ENCODE data around the gene SLC9B2.
A peak's percentile ranks its signal among the peaks of the same experiment; 100 is the strongest.

Gene SLC9B2

DNA sequence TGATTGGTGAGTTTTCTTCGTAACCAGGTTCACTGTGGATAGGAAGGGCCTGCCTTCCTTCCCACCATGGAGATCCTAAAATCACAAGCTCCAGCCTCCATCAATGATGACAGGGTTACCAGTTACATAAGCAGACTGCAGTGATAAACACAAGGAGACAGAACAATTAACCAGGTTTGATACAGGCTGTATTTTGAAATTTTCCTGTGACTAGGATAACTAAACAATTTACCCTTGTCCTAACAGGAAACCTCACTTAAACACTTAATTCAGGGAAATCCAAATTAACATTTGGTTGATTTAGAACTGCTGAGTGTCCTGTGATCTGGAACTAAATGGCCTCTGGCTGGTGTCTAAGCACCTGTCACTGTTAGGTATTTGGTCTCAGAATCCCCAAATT lies 3.1 kb upstream of the SLC9B2 start:
- Histone ChIP-seq H3K27ac (no peak overlapping the region), H3K4me3 (no peak overlapping the region)

DNA sequence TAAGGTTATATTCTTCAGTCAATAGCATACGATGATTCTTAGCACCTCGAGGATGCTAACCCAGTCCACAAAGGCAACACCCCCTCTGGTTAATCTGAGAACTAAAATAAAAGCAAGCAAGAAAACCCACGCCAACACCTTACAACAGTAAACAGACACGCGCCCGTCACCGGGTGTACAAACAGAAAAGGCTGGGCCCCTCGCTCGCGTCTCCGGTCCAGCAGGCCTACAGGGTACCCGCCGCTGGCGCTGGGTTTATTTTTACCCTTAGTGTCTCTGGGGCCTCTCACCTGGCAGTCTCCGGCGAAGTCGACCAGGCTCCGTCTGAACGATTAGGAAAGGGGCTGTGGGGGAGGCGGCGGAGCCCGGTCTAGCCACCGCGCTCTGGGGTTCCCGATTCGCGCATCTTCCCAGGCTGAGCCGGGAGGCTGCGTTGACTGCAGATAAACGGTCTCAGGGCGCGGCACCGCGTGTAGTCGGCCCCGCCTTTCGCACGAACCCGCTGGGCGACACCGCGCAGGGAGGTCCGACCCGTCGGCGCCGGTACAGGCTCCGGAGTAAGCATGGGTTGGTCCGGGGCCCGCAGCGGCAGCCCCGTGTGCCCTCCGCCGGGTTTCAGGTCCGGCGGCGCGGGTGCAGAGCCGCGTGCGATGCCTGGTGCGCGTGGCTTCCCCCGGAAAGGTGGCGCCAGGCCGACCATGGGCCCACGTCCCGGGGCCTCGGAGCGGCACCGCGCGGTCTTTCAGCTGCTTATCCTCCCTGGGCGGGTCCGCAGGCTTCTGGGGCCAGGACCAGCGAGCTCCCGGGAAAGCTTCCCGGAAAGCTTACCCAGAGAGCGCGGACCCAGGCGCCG lies 441 bp downstream of the SLC9B2 start:
- H3K27ac ChIP-seq, result peak overlapping the region; percentile 66 to 97 (median 87)
- H3K4me3 ChIP-seq, result peak overlapping the region; percentile 62 to 89 (median 81)

DNA sequence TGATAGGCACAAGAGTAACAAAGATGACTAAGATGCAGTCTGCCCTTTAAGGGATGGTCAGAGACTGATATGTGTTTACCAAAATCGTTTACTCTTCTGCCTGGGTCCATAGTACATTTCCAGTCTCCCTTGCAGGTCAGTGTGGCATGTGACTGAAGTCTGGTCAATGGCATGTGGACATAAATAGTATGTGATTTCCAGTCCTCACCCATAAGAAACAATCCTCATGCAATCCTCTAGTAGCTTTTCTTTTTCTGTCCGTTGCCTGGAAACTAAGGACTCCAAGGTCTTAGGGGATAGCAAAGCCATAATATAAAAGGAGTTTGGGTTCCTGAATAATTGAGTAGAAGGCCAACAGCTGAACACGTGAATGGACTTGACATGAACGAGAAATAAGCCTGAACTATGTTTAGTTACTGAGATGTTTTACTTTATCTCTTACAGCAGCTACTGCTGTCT lies 1.1 kb downstream of the SLC9B2 start:
- H3K27ac ChIP-seq, result peak overlapping the region in 15 of 21 experiments; percentile 76 to 97 (median 89)

DNA sequence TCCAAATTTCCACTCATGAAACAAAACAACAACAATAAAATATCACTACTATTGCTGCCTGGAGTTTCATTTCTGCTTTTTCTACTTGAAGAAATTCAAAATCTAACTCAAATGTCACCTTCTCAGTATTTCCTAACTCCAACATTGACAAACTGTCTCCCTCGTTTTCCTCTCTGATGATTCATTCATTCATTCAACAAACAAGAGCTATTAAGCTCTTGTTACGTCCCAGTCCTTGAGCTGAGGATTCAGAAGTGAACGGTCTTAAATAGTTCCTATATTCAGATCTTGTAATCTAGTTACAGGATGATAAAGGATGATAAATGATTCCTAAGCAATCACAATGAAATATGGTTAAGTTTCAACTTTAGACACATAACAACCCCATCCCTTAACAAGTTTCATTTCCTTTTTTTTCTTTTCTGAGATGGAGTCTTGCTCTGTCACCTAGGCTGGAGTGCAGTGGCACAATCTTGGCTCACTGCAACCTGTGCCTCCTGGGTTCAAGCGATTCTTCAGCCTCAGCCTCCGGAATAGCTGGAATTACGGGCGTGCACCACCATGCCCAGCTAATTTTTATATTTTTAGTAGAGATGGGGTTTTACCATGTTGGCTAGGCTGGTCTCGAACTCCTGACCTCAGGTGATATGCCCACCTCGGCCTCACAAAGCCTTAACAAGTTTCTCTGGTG lies 1.7 kb downstream of the SLC9B2 start:
- H3K4me3 ChIP-seq, result no peak overlapping the region
- peak overlapping the region in 2 of 21 experiments; percentile 89 to 95 for H3K27ac ChIP-seq

More for the DNA sequence above, 1.1 kb downstream of the SLC9B2 start:
- H3K4me3 ChIP-seq, result peak overlapping the region; percentile 62 to 89 (median 81)

DNA sequence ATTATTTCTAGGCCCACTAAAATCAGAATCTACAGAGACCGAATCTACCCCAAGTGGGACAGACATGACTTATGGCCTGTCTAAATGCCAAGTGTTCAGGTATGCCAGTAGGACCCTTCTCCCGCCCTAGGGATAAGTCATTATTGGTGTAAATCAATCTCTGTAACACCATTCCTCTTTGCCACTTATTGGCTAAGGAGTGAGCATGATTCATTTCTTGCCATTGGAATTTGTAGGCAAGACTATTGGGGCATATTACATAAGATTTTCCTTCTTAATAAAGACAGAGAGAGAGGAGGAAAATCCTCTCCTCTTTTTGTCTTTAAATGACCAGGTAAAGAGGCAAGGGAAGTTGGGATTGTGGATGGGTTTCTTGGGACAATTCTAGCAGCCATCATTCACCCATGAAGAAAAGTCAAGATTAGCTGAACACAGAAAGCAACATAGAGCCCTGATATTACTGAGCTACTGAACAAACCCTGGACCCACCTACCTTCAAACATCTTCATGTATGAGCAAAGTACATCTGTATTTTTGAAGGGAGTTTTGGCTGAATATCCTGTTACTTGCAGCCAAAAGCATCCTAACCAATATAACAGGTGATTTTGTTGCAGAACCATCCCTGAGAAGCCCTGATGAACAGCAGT lies 2.6 kb downstream of the SLC9B2 start:
- H3K27ac ChIP-seq, result no peak overlapping the region
- H3K4me3 ChIP-seq, result no peak overlapping the region

DNA sequence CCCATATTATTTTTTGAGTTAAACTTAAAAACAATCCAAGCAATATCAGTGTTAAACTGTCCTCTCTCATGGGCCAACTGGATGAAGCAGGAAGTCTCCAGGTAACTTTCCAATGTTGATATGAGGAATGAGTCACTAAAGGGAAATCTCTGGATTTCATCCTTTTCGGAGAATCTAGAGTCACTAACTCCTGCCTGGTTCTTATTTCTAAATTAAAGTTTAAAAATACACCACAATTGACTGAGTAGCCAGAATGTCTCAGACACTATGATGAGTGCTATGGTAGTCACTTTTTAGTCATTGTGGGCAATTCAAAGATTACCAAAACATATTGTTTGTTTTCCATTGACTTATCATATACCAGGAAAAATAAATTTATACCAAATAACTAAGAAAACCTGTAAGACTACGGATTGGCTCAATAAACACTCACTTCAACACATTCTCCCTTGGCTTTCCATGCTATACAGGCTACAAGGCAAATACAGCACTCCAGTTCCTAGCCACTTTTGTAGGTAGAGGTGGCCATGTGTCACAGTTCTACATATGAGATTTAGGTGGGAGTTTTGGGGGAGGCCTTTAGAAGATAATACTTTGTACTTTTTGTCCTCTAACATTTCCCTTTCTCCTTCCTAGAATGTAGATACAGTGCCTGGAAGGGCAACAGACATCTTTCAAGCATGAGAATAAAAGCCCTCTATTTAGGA lies 8.6 kb downstream of the SLC9B2 start:
- H3K27ac ChIP-seq, result no peak overlapping the region
- no peak overlapping the region for H3K4me3 ChIP-seq

DNA sequence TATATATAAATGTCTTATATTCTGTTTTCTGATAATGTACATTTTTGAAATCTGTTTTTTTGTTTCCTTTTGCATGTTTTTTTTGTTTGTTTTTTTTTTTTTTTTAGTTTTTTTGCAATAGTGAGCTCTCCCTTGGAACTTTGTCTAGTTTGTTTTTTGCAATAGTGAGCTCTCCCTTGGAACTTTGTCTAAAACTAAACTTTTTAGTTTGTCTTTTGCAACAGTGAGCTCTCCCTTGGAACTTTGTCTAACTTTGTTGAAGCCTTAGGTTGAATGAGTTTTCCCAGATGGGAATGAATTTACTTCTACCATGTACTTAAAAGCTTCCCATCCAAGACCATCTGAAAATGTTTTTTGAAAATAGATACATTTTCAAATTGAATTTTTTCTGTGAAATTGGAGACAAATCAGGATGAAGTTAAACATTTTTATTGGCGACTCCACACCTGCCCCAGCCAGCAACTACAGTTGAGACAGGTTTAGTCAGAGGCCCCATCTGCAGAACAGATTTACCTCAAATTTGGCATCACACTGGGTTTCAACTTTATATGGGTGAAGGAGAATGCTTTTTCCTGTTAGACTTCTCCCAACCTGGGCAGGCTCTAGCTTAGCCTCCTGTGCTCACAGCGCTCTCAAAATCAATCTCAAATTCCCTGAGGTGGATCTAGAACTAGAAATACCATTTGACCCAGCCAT lies 16.0 kb downstream of the SLC9B2 start:
- Histone ChIP-seq H3K4me3 (no peak overlapping the region), H3K27ac (no peak overlapping the region)

DNA sequence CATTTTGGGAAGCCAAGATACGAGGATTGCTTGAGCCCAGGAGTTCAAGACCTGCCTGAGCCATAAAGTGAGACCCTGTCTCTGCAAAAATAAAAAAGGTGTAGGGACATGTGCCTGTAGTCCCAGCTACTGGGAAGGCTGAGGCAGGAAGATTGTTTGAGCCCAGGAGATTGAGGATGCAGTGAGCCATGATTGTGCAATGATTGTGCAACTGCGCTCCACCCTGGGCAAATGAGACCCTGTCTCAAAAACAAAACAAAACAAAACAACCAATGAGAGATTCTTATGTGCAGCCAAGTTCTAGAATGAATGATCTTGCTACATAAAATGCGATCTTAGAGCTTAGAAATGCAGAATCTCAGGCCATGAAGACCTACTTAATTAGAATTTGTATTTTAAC lies 22.5 kb downstream of the SLC9B2 start:
- Histone ChIP-seq H3K27ac (no peak overlapping the region), H3K4me3 (no peak overlapping the region)

DNA sequence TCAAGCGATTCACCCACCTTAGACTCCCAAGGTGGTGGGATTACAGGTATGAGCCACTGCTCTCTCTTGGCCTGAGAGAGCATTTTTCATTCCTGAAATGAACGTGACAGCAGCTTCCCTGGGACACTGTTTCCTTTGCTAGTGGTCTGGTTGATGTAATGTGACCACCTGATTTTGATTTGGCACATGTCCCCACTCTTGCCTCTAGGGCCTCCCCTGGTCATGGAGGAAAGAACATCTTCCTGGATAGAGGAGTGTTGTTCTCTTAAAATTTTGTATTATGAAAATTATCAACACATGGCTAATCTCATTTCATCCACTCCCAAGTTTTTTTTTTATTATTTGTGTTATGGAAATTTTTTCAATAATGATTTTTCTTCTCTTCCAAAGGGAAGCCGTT lies 23.8 kb downstream of the SLC9B2 start:
- Histone ChIP-seq H3K4me3 (no peak overlapping the region), H3K27ac (no peak overlapping the region)

DNA sequence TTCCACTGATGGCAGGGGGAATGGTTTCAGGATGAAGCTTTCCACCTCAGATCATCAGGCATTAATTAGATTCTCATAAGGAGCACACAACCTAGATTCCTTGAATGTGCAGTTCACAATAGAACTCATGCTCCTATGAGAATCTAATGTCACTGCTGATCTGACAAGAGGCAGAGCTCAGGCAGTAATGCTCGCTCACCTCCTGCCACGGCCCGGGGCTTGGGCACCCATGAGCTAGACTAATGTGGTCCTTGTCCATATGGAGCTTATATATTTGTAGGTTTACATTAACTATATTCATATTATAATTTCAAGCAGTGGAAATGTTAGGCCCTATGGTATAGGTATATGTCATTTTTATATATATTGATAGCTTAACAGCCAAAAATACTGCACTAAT lies 24.4 kb downstream of the SLC9B2 start:
- no peak overlapping the region for H3K27ac ChIP-seq

DNA sequence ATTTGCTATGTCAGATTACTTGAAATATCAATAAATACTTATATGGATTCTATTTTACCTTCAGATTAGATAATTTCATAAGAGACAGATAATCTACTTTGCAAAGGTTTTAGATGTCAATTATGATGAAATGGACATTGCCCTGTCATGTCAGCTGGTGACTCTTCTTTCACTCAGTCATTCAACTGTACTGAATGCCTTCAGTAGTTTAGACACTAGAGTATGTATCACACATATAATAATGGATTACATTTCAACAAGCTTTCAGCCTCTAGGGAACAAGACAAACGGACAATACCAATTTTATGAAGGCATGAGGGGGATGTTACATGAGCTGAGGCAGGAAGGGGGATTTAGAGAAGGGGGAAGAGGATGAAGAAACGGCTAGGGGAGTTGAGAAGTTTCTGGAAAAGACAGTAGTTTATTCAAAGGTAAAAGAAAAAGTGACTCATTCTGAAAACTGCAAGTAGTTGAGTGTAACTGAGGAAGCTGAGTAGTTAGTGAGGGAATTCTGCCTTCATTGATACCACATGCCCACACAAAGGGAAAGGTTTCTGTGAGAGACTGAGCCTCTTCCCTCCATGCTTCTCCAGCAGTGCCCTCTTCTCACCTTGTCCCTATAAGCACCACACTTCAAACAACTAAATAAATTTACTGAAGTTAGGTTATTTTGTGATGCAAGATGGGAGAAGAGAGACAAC lies 25.7 kb downstream of the SLC9B2 start:
- no peak overlapping the region for H3K27ac ChIP-seq
- no peak overlapping the region for H3K4me3 ChIP-seq

More for the DNA sequence above, 24.4 kb downstream of the SLC9B2 start:
- H3K4me3 ChIP-seq, result no peak overlapping the region

DNA sequence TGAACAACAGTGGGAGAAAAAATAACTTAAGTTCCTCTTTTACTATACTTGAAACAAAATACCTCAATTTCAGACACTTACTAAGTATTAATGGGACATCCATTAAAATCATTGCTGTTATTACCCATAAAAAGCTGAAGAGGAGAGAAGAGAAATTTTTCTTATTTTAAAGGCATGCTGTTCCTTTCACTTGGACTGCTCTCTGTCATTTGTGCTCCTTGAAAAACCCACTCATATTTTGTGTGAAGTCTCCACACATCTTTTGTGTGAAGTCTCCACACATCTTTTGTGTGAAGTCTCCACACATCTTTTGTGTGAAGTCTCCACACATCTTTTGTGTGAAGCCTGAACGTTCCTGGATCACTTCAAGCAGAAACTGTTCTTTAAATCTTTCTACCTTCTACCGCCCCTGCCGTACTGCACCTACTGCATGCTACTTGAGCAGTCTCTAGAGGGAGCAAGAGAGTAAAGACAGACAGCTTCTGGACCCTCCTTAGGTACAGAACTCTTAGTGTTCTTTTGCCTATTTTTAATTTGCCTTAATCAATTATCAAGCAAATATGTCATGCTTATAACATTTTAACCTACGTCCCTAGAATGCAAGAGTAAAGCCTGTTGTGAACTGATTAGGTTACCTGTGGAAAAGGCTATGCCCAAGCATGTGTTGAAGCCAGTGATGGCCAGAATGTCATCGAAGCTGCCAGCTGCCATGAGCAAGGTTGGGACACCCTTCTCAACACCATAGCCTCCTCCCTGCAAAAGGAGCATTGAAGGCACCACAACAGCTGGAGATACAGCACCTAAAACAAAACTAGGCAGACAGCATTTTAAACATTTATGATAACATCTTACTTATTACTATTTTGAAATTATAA lies 29.9 kb downstream of the SLC9B2 start:
- Histone ChIP-seq H3K27ac (no peak overlapping the region), H3K4me3 (no peak overlapping the region)

DNA sequence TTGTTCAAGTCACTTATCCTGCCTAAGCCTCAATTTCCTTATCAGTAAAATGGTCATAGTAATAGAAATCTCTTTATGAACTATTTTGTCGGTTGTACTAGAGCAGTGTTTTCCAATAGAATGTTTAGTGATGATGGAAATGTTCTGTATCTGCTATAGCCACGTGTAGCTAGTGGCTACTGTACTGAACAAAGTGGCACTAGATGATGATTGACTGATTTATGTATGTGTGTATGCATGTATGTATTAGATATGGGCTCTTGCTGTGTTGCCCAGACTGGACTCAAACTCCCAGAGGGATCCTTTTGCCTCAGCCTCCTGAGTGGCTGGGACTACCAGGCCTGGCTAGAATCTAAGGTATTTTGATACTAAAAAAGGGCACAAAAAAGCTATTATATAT lies 32.4 kb downstream of the SLC9B2 start:
- Histone ChIP-seq H3K27ac (no peak overlapping the region), H3K4me3 (no peak overlapping the region)

DNA sequence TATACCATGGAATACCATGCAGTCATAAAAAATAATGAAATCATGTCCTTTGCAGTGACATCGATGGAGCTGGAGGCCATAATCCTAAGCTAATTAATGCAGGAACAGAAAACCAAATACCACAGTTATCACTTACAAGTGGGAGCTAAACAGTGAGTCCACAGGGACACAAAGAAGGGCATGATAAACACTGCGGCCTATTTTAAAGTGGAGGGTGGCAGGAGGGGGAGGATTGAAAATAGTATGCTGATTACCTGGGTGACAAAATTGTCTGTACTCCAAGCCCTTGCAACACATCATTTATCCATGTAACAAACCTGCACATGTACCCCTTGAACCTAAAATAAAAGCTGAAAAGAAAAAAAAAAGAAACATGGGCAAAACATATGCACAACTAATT lies 40.4 kb downstream of the SLC9B2 start:
- H3K4me3 ChIP-seq, result no peak overlapping the region
- no peak overlapping the region for H3K27ac ChIP-seq

DNA sequence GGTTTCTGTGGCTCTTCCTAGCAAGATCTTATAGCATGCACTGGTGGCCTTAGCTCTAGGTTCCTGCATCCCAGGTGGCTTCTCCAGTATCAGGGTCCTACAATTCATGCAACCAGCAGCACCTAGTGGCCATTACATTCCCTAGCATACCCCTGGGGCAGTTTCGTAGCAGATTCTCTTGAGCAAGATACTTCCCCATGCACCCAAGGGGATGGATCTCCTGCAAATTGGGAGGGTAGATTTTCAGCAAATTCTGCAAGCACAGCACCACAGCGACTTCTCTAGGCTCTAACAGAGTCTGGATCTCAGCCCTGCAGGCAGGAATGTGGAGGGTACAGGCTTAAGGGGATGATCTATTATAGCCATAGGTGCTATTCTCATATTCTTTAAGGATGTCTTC lies 44.0 kb downstream of the SLC9B2 start:
- H3K27ac ChIP-seq, result no peak overlapping the region

DNA sequence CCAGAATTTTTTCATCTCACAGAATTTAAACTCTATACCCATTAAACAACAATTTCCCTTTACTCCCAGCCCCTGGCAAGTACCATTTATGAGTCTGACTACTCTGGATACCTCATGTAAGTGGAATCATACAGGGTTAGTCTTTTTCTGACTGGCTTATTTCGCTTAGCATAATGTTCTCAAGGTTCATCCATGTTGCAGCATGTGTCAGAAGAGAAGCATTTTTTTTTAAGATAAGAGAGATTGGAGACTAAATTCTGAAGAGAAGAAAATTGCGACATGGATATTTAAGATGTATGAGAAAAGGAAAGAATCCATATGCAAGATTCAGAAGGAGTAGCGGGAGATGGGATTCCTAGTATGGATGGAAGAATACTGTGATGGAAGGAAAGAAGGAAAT lies 45.8 kb downstream of the SLC9B2 start:
- no peak overlapping the region for H3K4me3 ChIP-seq
- H3K27ac ChIP-seq, result no peak overlapping the region

More for the DNA sequence above, 44.0 kb downstream of the SLC9B2 start:
- no peak overlapping the region for H3K4me3 ChIP-seq

DNA sequence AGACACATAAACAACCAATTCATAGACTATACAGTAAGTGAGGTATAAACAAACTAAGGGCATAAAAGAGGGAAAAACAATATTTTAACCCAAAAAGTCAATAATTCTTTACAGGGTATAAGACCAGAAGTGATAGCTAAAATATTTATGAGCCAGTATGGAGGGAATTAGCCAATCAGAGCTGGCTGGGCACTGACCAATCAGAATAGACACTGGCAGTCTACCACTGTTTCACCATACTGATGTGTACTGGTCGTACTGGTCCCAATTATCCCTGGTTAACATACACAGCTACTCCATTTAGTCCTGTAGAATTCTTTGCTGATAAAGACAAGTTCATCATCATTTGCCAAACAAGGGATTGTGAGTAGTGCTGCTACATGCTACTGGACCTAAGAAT lies 47.3 kb downstream of the SLC9B2 start:
- Histone ChIP-seq H3K27ac (no peak overlapping the region), H3K4me3 (no peak overlapping the region)

DNA sequence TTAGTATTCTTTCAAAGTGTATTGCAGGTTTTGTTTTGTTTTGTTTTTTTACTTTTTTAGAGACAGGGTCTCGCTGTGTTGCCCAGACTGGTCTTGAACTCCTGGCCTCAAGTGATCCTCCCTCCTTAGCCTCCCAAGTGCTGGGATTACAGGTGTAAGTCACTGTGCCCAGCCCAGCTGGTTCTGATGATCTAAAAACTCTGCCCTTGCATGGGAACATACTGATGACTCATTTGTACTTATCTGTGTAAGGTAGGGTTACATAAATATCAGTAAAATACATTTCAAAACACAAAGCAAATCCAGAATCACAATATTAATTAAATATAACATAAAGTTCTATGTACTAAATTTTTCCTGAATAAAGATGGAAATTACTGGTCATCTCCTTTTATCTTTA lies 49.7 kb downstream of the SLC9B2 start:
- Histone ChIP-seq H3K4me3 (no peak overlapping the region), H3K27ac (no peak overlapping the region)
